ENCODE results near the gene ZFAND6.
"Not testable (repeated sequence)": the region's sequence is repeated elsewhere in the genome, so short reads cannot be mapped to it uniquely, and the experiment has no call there.

DNA sequence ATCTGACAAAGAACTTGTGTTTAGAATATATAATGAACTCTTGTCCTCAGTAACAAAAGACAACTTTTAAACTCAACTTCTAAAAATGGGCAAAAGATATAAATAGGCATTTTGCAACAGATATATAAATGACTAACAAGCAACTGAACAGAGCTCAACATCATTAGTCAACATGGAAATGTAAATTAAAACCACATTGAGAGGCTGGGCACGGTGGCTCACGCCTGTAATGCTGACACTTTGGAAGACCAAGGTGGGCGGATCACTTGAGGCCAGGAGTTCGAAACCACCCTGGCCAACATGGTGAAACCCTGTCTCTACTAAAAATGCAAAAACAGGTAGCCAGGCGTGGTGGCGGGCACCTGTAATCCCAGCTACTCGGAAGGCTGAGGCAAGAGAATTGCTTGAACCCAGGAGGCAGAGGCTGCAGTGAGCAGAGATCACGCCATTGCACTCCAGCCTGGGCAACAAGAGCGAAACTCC, 48.4 kb upstream of the ZFAND6 start:
- TF ChIP-seq, protein P1, sequence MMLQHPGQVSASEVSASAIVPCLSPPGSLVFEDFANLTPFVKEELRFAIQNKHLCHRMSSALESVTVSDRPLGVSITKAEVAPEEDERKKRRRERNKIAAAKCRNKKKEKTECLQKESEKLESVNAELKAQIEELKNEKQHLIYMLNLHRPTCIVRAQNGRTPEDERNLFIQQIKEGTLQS (IDR thresholded peaks at IDR 0.05) = not testable (repeated sequence)
- TF ChIP-seq, protein P2, sequence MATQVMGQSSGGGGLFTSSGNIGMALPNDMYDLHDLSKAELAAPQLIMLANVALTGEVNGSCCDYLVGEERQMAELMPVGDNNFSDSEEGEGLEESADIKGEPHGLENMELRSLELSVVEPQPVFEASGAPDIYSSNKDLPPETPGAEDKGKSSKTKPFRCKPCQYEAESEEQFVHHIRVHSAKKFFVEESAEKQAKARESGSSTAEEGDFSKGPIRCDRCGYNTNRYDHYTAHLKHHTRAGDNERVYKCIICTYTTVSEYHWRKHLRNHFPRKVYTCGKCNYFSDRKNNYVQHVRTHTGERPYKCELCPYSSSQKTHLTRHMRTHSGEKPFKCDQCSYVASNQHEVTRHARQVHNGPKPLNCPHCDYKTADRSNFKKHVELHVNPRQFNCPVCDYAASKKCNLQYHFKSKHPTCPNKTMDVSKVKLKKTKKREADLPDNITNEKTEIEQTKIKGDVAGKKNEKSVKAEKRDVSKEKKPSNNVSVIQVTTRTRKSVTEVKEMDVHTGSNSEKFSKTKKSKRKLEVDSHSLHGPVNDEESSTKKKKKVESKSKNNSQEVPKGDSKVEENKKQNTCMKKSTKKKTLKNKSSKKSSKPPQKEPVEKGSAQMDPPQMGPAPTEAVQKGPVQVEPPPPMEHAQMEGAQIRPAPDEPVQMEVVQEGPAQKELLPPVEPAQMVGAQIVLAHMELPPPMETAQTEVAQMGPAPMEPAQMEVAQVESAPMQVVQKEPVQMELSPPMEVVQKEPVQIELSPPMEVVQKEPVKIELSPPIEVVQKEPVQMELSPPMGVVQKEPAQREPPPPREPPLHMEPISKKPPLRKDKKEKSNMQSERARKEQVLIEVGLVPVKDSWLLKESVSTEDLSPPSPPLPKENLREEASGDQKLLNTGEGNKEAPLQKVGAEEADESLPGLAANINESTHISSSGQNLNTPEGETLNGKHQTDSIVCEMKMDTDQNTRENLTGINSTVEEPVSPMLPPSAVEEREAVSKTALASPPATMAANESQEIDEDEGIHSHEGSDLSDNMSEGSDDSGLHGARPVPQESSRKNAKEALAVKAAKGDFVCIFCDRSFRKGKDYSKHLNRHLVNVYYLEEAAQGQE (IDR thresholded peaks at IDR 0.05) = not testable (repeated sequence)
- TF ChIP-seq, protein P3, sequence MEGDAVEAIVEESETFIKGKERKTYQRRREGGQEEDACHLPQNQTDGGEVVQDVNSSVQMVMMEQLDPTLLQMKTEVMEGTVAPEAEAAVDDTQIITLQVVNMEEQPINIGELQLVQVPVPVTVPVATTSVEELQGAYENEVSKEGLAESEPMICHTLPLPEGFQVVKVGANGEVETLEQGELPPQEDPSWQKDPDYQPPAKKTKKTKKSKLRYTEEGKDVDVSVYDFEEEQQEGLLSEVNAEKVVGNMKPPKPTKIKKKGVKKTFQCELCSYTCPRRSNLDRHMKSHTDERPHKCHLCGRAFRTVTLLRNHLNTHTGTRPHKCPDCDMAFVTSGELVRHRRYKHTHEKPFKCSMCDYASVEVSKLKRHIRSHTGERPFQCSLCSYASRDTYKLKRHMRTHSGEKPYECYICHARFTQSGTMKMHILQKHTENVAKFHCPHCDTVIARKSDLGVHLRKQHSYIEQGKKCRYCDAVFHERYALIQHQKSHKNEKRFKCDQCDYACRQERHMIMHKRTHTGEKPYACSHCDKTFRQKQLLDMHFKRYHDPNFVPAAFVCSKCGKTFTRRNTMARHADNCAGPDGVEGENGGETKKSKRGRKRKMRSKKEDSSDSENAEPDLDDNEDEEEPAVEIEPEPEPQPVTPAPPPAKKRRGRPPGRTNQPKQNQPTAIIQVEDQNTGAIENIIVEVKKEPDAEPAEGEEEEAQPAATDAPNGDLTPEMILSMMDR (IDR thresholded peaks at IDR 0.05; ENCODE audit: low read depth, low read length, missing input control) = not testable (repeated sequence)
- TF ChIP-seq, protein P4, sequence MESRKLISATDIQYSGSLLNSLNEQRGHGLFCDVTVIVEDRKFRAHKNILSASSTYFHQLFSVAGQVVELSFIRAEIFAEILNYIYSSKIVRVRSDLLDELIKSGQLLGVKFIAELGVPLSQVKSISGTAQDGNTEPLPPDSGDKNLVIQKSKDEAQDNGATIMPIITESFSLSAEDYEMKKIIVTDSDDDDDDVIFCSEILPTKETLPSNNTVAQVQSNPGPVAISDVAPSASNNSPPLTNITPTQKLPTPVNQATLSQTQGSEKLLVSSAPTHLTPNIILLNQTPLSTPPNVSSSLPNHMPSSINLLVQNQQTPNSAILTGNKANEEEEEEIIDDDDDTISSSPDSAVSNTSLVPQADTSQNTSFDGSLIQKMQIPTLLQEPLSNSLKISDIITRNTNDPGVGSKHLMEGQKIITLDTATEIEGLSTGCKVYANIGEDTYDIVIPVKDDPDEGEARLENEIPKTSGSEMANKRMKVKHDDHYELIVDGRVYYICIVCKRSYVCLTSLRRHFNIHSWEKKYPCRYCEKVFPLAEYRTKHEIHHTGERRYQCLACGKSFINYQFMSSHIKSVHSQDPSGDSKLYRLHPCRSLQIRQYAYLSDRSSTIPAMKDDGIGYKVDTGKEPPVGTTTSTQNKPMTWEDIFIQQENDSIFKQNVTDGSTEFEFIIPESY (IDR thresholded peaks at IDR 0.05) = not testable (repeated sequence)
- TF ChIP-seq JUND (IDR thresholded peaks at IDR 0.05); EGR1 (IDR thresholded peaks at IDR 0.05; ENCODE audit: low read depth in 2 of 2); TAF1 (conservative IDR thresholded peaks at IDR 0.05); SP1 (IDR thresholded peaks at IDR 0.05); GABPA (IDR thresholded peaks at IDR 0.05 in 1 of 2, conservative IDR thresholded peaks at IDR 0.05 in 1 of 2); HNF4A (conservative IDR thresholded peaks at IDR 0.05); FOXA1 (IDR thresholded peaks at IDR 0.05): not testable (repeated sequence)
- TF ChIP-seq, protein P5, sequence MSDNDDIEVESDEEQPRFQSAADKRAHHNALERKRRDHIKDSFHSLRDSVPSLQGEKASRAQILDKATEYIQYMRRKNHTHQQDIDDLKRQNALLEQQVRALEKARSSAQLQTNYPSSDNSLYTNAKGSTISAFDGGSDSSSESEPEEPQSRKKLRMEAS (IDR thresholded peaks at IDR 0.05) = not testable (repeated sequence)

Measured in liver (tissue), 3 donors.